ENCODE measurements around the gene PDE4D. TPM values are rescaled to one million over a fixed set of nuclear protein-coding genes. Genes with fewer than 3 reads are reported as not detected.

The PDE4D gene
- total and polyA plus RNA-seq, 2 of the 4 experiments (the other 2 are of a cell fraction) = 1.4 to 7.9 TPM

DNA sequence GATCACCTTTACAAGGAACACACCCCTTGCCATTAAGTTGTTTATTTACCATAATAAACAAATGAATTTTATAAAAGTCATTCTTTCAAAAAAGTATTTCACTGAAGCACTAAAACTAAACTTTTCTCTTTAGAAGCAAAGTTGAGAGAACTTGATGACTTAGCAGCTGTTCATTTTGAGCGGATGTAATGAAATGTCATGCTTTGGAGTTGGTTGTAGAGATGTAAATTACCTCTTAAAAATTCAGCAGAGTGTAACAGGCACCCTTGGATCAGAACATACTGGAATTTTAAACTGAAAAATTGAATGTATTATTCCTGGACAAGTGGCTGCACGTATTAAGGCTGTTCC lies 617.2 kb downstream of the PDE4D start:
- ATAC-seq (ENCODE audit: low read depth) (no peak), DNase-seq (no peak)
- Histone ChIP-seq H4K5ac (ENCODE audit: low read depth, low read length) (no peak overlapping the region), H3K14ac (replicated peaks; ENCODE audit: low read depth, low read length) (no peak overlapping the region), H2BK20ac (ENCODE audit: low read depth, low read length) (no peak overlapping the region), H3K4me2 (ENCODE audit: low read depth, low read length) (no peak overlapping the region), H2BK5ac (ENCODE audit: low read depth, low read length, poor library complexity, severe bottlenecking) (no peak overlapping the region), H3K27ac (ENCODE audit: insufficient read depth, low read length) (no peak overlapping the region), H2AFZ (replicated peaks; ENCODE audit: low read length, poor library complexity) (no peak overlapping the region), H3K79me1 (ENCODE audit: low read depth in 1 of 2, low read length in 2 of 2) (no peaks in the 10 kb centered on the region), H3K9me3 (ENCODE audit: control insufficient read depth, insufficient read depth, low read length) (no peaks in the 10 kb centered on the region), H2BK15ac (ENCODE audit: low read depth, low read length) (no peak overlapping the region), H3K27me3 (ENCODE audit: control insufficient read depth, insufficient read depth, low read length) (no peaks in the 10 kb centered on the region; the same call in 1 of the 2 replicates), H4K20me1 (ENCODE audit: insufficient read depth, low read length) (no peaks in the 10 kb centered on the region), H3K4me3 (ENCODE audit: insufficient read depth, low read depth, low read length) (no peak overlapping the region), H4K91ac (ENCODE audit: insufficient read depth, low read depth, low read length) (no peak overlapping the region), H3K9ac (ENCODE audit: low read depth, low read length) (no peak overlapping the region), H2AK9ac (replicated peaks; ENCODE audit: low read depth, low read length, poor library complexity) (no peak overlapping the region), H4K8ac (ENCODE audit: low read depth in 2 of 2, low read length in 2 of 2) (no peak overlapping the region), H3K23ac (ENCODE audit: low read depth, low read length) (no peak overlapping the region), H3K56ac (ENCODE audit: extremely low read depth, insufficient read depth, low read length) (no peak overlapping the region), H3K9me1 (ENCODE audit: insufficient read depth, low read length) (no peaks in the 10 kb centered on the region), H3K36me3 (ENCODE audit: control insufficient read depth, insufficient read depth, low read length) (no peaks in the 10 kb centered on the region), H3K4ac (ENCODE audit: low read depth, low read length) (no peak overlapping the region), H2BK120ac (ENCODE audit: low read depth, low read length) (no peak overlapping the region), H2AK5ac (ENCODE audit: low read depth, low read length) (no peak overlapping the region), H3K4me1 (ENCODE audit: control insufficient read depth, insufficient read depth, low read length) (no peaks in the 10 kb centered on the region), H3K18ac (ENCODE audit: low read depth, low read length) (no peak overlapping the region)
- ChIA-PET POLR2A (ENCODE audit: unreplicated experiment) (no interaction called here), CTCF (interaction anchor here (0.6 kb wide), 1 partner anchor 12 kb away, joined by 3 read pairs; no protein-coding TSS in a partner anchor)
- in situ Hi-C loops (cut with MboI; ENCODE audit: low sequenced_read_pairs) (no loop called here), dilution Hi-C loops (cut with HindIII; ENCODE audit: low sequenced_read_pairs, unreplicated experiment) (no loop called here), intact Hi-C loops (cut with micrococcal nuclease) (no loop called here)
- no TSS peak for BruUV-seq (replicated peaks)
- no CpG with 5 or more reads among the region's 2 CpGs for WGBS, 2 experiments (ENCODE audit: extremely low coverage in 2 of 2, insufficient read length in 1 of 2)
- no peak for TF ChIP-seq FOS (IDR thresholded peaks at IDR 0.05; ENCODE audit: low read depth, low read length)

Data from IMR-90 (cell line).